HCT116 (cell line): ENCODE measurements around the gene SLC2A9. TPM values are rescaled to one million over a fixed set of nuclear protein-coding genes. Genes with fewer than 3 reads are reported as not detected.

Experiments
- ATAC-seq: fragments of 200-7000 bp; cut with Tn5 transposase; 2 replicates; pipeline ENCODE4 v1.9.1; 2020; ENCODE audit warnings: mild to moderate bottlenecking, moderate library complexity
- BruUV-seq: library from RNA; stranded (reverse); fragments of 400-500 nt; replicated peaks from 2 replicates; lab custom pipeline; 2021; lab: Mats Ljungman, UMichigan
- CTCF ChIA-PET: fragments of 300-600 bp; sonication (Branson Sonifier 250); formaldehyde crosslinking; loops from one replicate; lab custom pipeline; 2021; ENCODE audit warnings: antibody characterized with exemption; lab: Charles Lee
- POLR2A ChIA-PET: fragments of 300-600, 350-600 bp; sonication (Branson Sonifier 250); formaldehyde crosslinking; loops from one replicate; lab custom pipeline; 2021; ENCODE audit warnings: antibody characterized with exemption; lab: Charles Lee
- RAD21 ChIA-PET, 2 experiments: fragments of 300-600 bp; sonication (Branson Sonifier 250); formaldehyde crosslinking; loops; one replicate each; lab custom pipeline; 2023; ENCODE audit warnings: low total read pairs in 2 of 2; ENCODE audit not compliant: uncharacterized antibody in 2 of 2, unreplicated experiment in 2 of 2, low non-redundant PET in 1 of 2; lab: Charles Lee
- DNase-seq: peaks from one replicate; pipeline ENCODE4 v3.0.0-alpha.2; 2010; ENCODE audit warnings: low read depth, low spot score
- H2AFZ ChIP-seq: fragments of 200-600 bp; shearing (Covaris generic), sonication (generic); 2 replicates; pipeline ENCODE4 v1.6.1; 2017; ENCODE audit warnings: low read depth, mixed run types, mixed read lengths, antibody characterized with exemption, low read length; ENCODE audit not compliant: poor library complexity, severe bottlenecking
- H3K27ac ChIP-seq: 2 replicates; pipeline ENCODE4 v1.5.1; 2012; ENCODE audit warnings: low read depth, low read length
- H3K27me3 ChIP-seq: fragments of 200-600 bp; sonication (generic); 2 replicates; pipeline ENCODE4 v1.6.1; 2016; ENCODE audit warnings: mixed run types, low read length, mixed read lengths; ENCODE audit not compliant: insufficient read depth
- H3K36me3 ChIP-seq, 2 experiments: fragments of 200-500 bp in 1 of 2; fragments of 200-600 bp in 1 of 2; sonication (Bioruptor generic) in 1 of 2; sonication (generic) in 1 of 2; 2 replicates each; pipeline versions ENCODE4 v1.5.1 to v1.6.1; 2014 to 2016; ENCODE audit warnings: low read length in 2 of 2, inconsistent platforms in 1 of 2, mixed read lengths in 1 of 2, mixed run types in 1 of 2; ENCODE audit not compliant: insufficient read depth in 2 of 2, control insufficient read depth in 1 of 2
- H3K4me1 ChIP-seq, 2 experiments: fragments of 200-600 bp in 1 of 2; sonication (generic) in 1 of 2; 2 replicates each; pipeline versions ENCODE4 v1.5.1 to v1.6.1; 2012 to 2017; ENCODE audit warnings: low read length in 2 of 2, inconsistent platforms in 1 of 2, mild to moderate bottlenecking in 1 of 2, mixed read lengths in 1 of 2, mixed run types in 1 of 2, moderate library complexity in 1 of 2; ENCODE audit not compliant: insufficient read depth in 2 of 2, control insufficient read depth in 1 of 2
- H3K4me2 ChIP-seq: fragments of 200-600 bp; sonication (generic); 2 replicates; pipeline ENCODE4 v1.6.1; 2017; ENCODE audit warnings: mixed run types, low read length, mixed read lengths
- H3K4me3 ChIP-seq, 2 experiments: fragments of 200-600 bp in 1 of 2; sonication (generic) in 1 of 2; replicated peaks in 1 of 2; 2 replicates each; pipeline ENCODE4 v1.5.1; 2011 to 2016; ENCODE audit warnings: low read length in 2 of 2, control low read depth in 1 of 2, low read depth in 1 of 2, mild to moderate bottlenecking in 1 of 2, mixed read lengths in 1 of 2, mixed run types in 1 of 2
- H3K79me2 ChIP-seq: fragments of 200-600 bp; sonication (generic); 2 replicates; pipeline ENCODE4 v1.6.1; 2017; ENCODE audit warnings: mild to moderate bottlenecking, mixed run types, low read length, moderate library complexity, mixed read lengths; ENCODE audit not compliant: insufficient read depth
- H3K9ac ChIP-seq: fragments of 200-600 bp; sonication (generic); 2 replicates; pipeline ENCODE4 v1.6.1; 2016; ENCODE audit warnings: low read length, mixed read lengths
- H3K9me2 ChIP-seq: fragments of 200-600 bp; sonication (generic), shearing (Covaris generic); 2 replicates; pipeline ENCODE4 v1.6.1; 2017; ENCODE audit warnings: mixed run types, mild to moderate bottlenecking, moderate library complexity; ENCODE audit not compliant: insufficient read depth
- H3K9me3 ChIP-seq, 2 experiments: fragments of 200-500 bp in 1 of 2; fragments of 200-600 bp in 1 of 2; sonication (Bioruptor generic) in 1 of 2; sonication (generic) in 1 of 2; 2 replicates each; pipeline ENCODE4 v1.6.1; 2014 to 2017; ENCODE audit warnings: low read length in 2 of 2, mixed read lengths in 2 of 2, inconsistent platforms in 1 of 2, low read depth in 1 of 2, mild to moderate bottlenecking in 1 of 2, mixed run types in 1 of 2, moderate library complexity in 1 of 2; ENCODE audit not compliant: control insufficient read depth in 1 of 2, insufficient read depth in 1 of 2
- H4K20me1 ChIP-seq: fragments of 200-600 bp; sonication (generic), shearing (Covaris generic); 2 replicates; pipeline ENCODE4 v1.6.1; 2017; ENCODE audit warnings: mixed run types, mild to moderate bottlenecking, moderate library complexity; ENCODE audit not compliant: insufficient read depth
- ATF3 ChIP-seq: IDR thresholded peaks from 2 replicates; pipeline ENCODE4 v1.6.1; 2012
- CBX3 ChIP-seq: IDR thresholded peaks from 2 replicates; pipeline ENCODE4 v1.6.1; 2012; ENCODE audit warnings: low read depth
- CEBPB ChIP-seq: IDR thresholded peaks from 2 replicates; pipeline ENCODE4 v1.6.1; 2012; ENCODE audit warnings: low read depth
- CTCF ChIP-seq, 3 experiments: fragments of 200-600 bp in 1 of 3; sonication (generic) in 1 of 3; IDR thresholded peaks in 2 of 3; conservative IDR thresholded peaks in 1 of 3; 2 replicates each; pipeline ENCODE4 v1.5.1; 2012 to 2017; ENCODE audit warnings: low read depth in 2 of 3, low read length in 2 of 3, antibody characterized with exemption in 1 of 3, borderline replicate concordance in 1 of 3, control low read depth in 1 of 3, mild to moderate bottlenecking in 1 of 3, mixed read lengths in 1 of 3, mixed run types in 1 of 3, moderate library complexity in 1 of 3; ENCODE audit not compliant: insufficient read depth in 1 of 3
- EGR1 ChIP-seq: IDR thresholded peaks from 2 replicates; pipeline ENCODE4 v1.6.1; 2012; ENCODE audit warnings: low read depth
- ELF1 ChIP-seq: IDR thresholded peaks from 2 replicates; pipeline ENCODE4 v1.6.1; 2012; ENCODE audit warnings: low read depth, borderline replicate concordance
- EZH2phosphoT487 ChIP-seq: fragments of 200-600 bp; IDR thresholded peaks from 2 replicates; pipeline ENCODE4 v1.6.1; 2018; ENCODE audit warnings: antibody characterized with exemption, borderline replicate concordance
- FOSL1 ChIP-seq: IDR thresholded peaks from 2 replicates; pipeline ENCODE4 v1.6.1; 2012; ENCODE audit warnings: low read depth
- JUND ChIP-seq: IDR thresholded peaks from 2 replicates; pipeline ENCODE4 v1.6.1; 2012
- MAX ChIP-seq: IDR thresholded peaks from 2 replicates; pipeline ENCODE4 v1.6.1; 2012
- POLR2A ChIP-seq: IDR thresholded peaks from 2 replicates; pipeline ENCODE4 v1.7.0; 2011; ENCODE audit warnings: borderline replicate concordance; ENCODE audit not compliant: insufficient read depth, insufficient read length; ENCODE audit errors: extremely low read depth
- POLR2AphosphoS5 ChIP-seq: IDR thresholded peaks from 2 replicates; pipeline ENCODE4 v1.6.1; 2011; ENCODE audit warnings: mild to moderate bottlenecking, low read depth, low read length, moderate library complexity
- RAD21 ChIP-seq: IDR thresholded peaks from 2 replicates; pipeline ENCODE4 v1.6.1; 2012; ENCODE audit warnings: low read depth, mild to moderate bottlenecking
- SIN3A ChIP-seq: IDR thresholded peaks from 2 replicates; pipeline ENCODE4 v1.6.1; 2012; ENCODE audit warnings: low read depth
- SP1 ChIP-seq: IDR thresholded peaks from 2 replicates; pipeline ENCODE4 v1.6.1; 2012; ENCODE audit warnings: low read depth
- SRF ChIP-seq: IDR thresholded peaks from 2 replicates; pipeline ENCODE4 v1.6.1; 2012; ENCODE audit warnings: low read depth
- TCF7L2 ChIP-seq: IDR thresholded peaks from 2 replicates; pipeline ENCODE4 v1.7.0; 2011; ENCODE audit warnings: borderline replicate concordance, inconsistent platforms; ENCODE audit not compliant: insufficient read depth, insufficient read length; ENCODE audit errors: extremely low read depth
- YY1 ChIP-seq: IDR thresholded peaks from 2 replicates; pipeline ENCODE4 v1.6.1; 2011; ENCODE audit warnings: low read length, low read depth, moderate library complexity, mild to moderate bottlenecking; ENCODE audit not compliant: insufficient replicate concordance; ENCODE audit errors: extremely low read depth
- ZBTB33 ChIP-seq: IDR thresholded peaks from 2 replicates; pipeline ENCODE4 v1.6.1; 2011; ENCODE audit warnings: mild to moderate bottlenecking, low read length, moderate library complexity; ENCODE audit not compliant: insufficient replicate concordance; ENCODE audit errors: extremely low read depth
- ZFX ChIP-seq: fragments of 450-650 bp; IDR thresholded peaks from 2 replicates; pipeline ENCODE4 v1.6.1; 2017
- intact Hi-C: fragments of 100-400 bp; cut with micrococcal nuclease; formaldehyde crosslinking; loops from 2 replicates; pipeline ENCODE4 v1.10.0; 2022
- total RNA-seq: library from RNA; stranded (reverse); gene quantifications from one replicate; pipeline ENCODE4 v1.2.1, GENCODE V29; 2021; ENCODE audit not compliant: unreplicated experiment

Gene SLC2A9
- total RNA-seq, 1 experiment from 2014 or later: 2.2 TPM

GRCh38 chr4:9988933-9989332 is 32.4 kb downstream of the SLC2A9 start:
- TF ChIP-seq ZFX: no peak
- no peak for TF ChIP-seq RAD21
- TF ChIP-seq POLR2AphosphoS5: no peak
- no peak for TF ChIP-seq SP1
- TF ChIP-seq ZBTB33: no peak
- no peak for TF ChIP-seq EGR1
- TF ChIP-seq MAX: no peak
- TF ChIP-seq POLR2A: no peak
- TF ChIP-seq SRF: no peak
- no peak for TF ChIP-seq FOSL1
- TF ChIP-seq EZH2phosphoT487: no peak
- TF ChIP-seq TCF7L2: no peak
- TF ChIP-seq CBX3: no peak
- no peak for TF ChIP-seq CTCF (IDR thresholded peaks at IDR 0.05 in 2 of 3, conservative IDR thresholded peaks at IDR 0.05 in 1 of 3; ENCODE audit: borderline replicate concordance in 1 of 3, insufficient read depth in 1 of 3, low read depth in 2 of 3, low read length in 2 of 3)
- no peak for TF ChIP-seq SIN3A
- no peak for TF ChIP-seq ATF3
- TF ChIP-seq YY1: no peak
- TF ChIP-seq CEBPB: no peak
- no peak for TF ChIP-seq JUND
- TF ChIP-seq ELF1: no peak
- no peaks in the 10 kb centered on the region for H3K27me3 ChIP-seq
- BruUV-seq: no TSS peak
- ChIA-PET POLR2A (no interaction called here), RAD21 (no interaction called here), CTCF (no interaction called here)
- H3K4me1 ChIP-seq: no peaks in the 10 kb centered on the region
- no peaks in the 10 kb centered on the region for H4K20me1 ChIP-seq
- ATAC-seq (no peak), DNase-seq (no peak)
- H3K36me3 ChIP-seq: no peaks in the 10 kb centered on the region
- no peak overlapping the region for H3K9ac ChIP-seq
- no peak overlapping the region for H3K4me2 ChIP-seq
- no peak overlapping the region for H3K4me3 ChIP-seq
- no peak overlapping the region for H2AFZ ChIP-seq
- intact Hi-C loops: no loop called here
- H3K27ac ChIP-seq: no peak overlapping the region
- no peaks in the 10 kb centered on the region for H3K79me2 ChIP-seq
- H3K9me2 ChIP-seq: no peaks in the 10 kb centered on the region
- no peaks in the 10 kb centered on the region for H3K9me3 ChIP-seq
